GM12872 (cell line): ENCODE measurements around the gene DIP2C.

Experiments
- CTCF ChIP-seq: IDR thresholded peaks from 3 replicates; pipeline ENCODE4 v1.5.1; 2011; ENCODE audit warnings: low read depth, mild to moderate bottlenecking, low read length, moderate library complexity; ENCODE audit not compliant: insufficient read depth

Gene DIP2C

GRCh38 chr10:420154-421121, 269.0 kb downstream of the DIP2C start:
- TF ChIP-seq CTCF, result no peak

- no peak for TF ChIP-seq CTCF
Measured at GRCh38 chr10:418894-419293, 270.6 kb downstream of the DIP2C start.

GRCh38 chr10:418226-418625, 271.2 kb downstream of the DIP2C start:
- no peak for TF ChIP-seq CTCF

DNA sequence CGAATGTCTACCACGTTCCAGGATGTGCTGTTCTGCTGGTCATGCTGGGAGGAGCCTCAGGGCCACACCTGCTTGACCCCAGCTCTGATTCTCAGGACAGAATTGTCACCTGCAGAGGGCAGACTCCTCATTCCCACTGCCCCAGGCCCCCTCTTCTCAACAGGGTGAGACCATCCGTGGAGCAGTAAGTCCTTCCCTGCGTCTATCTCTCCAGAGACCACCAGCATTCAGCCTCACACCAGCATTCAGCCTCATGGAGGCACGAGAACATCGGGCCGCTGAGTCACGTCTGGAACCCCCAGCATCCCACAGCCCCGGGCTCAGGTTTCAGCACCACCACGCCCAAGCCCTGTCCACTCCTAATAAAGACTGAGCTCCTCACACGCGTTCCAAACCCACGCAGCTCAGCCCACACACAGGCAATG, 273.4 kb downstream of the DIP2C start:
- TF ChIP-seq CTCF, result 0 out of 3 replicates have a peak, but pooled peaks have one; percentile 2

GRCh38 chr10:413662-414071, 275.8 kb downstream of the DIP2C start:
- TF ChIP-seq CTCF, result no peak

DNA sequence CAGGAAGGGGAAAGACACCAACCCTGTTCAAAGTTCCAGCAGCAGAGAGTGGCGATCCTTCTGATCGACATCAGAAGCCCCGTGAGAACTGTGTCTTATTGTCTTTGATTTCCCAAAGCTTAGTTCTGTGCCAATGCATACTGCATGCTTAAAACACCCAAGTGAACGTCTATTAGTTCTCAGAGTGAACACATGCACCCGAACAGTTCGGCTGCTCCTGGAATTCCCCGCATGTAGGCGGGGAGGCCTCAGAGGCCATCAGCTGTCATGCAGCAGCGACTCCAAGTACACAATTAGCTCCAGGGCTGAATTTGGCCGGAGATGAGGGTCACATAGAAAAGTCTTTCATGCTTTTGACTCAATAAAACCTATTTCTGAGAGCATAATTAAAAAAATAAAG, 277.4 kb downstream of the DIP2C start:
- TF ChIP-seq CTCF, result no peak

DNA sequence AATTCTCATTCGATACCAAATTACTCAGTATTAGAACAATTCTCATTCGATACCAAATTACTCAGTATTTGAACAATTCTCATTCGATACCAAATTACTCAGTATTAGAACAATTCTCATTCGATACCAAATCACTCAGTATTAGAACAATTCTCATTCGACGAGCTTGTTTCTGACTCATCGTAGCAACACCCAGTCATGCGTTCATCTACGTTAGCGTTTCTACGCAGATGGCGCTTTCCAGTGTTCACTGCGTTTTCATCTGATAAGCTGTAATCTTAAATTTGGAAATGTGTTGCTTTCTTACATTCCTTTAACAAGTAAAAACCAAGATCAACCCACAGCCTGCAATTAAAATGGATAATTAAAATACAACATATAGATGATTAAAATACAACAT, 277.9 kb downstream of the DIP2C start:
- no peak for TF ChIP-seq CTCF
